ENCODE measurements around the gene NSMCE1. TPM values are rescaled to one million over a fixed set of nuclear protein-coding genes. Genes with fewer than 3 reads are reported as not detected.

The NSMCE1 gene
- total and polyA plus RNA-seq, 7 experiments from 2014 or later, result 45.5 to 220 (median 71.7) TPM

DNA sequence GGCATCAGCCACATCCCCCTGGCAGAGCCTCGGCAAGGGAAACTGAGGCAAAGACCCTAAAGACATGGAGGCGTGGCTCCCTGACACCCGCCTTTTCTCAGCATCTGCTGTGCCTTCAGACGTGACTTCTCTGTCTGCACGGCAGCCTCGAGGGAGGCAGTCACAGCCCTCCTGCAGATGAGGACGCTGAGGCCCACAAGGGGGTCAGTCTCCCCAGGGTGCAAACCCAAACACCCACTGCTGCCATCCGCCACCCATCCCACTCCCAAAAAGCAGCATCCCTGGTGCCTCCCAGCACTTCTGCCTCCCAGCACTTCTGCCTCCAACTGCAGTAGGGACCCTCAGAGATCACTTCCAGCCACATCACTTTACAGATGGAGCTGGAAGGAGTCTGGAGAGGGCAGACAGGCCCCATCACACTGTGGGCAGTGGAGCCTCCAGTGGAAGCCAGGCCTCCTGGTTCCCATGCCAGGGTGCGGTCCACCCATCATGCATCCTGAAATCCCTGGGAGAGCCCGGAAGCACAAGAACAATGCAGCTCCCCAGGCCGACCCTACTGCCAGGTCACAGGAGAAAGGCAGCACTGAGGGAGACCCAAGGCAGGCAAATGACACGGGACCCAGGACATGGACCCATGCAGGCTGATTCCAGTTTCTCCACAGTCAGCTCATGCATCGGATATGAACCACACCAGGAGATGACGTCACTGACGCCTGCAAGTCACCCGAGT is 41.4 kb downstream of the NSMCE1 start:
- Mint-ChIP-seq H3K36me3 (peaks cover 0 to 28% (median 10%) of the 10 kb centered on the region in 5 donors), H3K27ac (peak overlapping the region; percentile 23 to 91 (median 76)), H3K4me3 (peak overlapping the region in 2 of 10 donors; percentile 4 to 21), H3K27me3 (no peaks in the 10 kb centered on the region), H3K9me3 (peaks cover 0 to 2% (median 0%) of the 10 kb centered on the region in 11 donors), H3K4me1 (peaks cover 38 to 71% (median 51%) of the 10 kb centered on the region in 7 donors)
- no peak overlapping the region for H3K4me3 ChIP-seq (ENCODE audit: low read length)
- ATAC-seq (no peak), DNase-seq (no peak)
- H3K4me1 ChIP-seq (ENCODE audit: control insufficient read depth in 2 of 2, insufficient read depth in 2 of 2, low read length in 2 of 2), result peaks cover 26 to 35% of the 10 kb centered on the region in 2 donors
- H3K27ac ChIP-seq (ENCODE audit: low read depth, low read length), result no peak overlapping the region
- POLR2A ChIA-PET, result interaction anchor here (0.6 to 16.3 kb wide), 10 partner anchors 8 to 983 kb away, joined by 3 to 196 read pairs (median 4); partner anchors contain the start of gene KDM8
- peaks cover 0 to 44% (median 4%) of the 10 kb centered on the region in 3 experiments for H3K36me3 ChIP-seq (ENCODE audit: control insufficient read depth in 2 of 3, insufficient read depth in 3 of 3, low read length in 3 of 3)
- no peaks in the 10 kb centered on the region for H3K9me3 ChIP-seq (ENCODE audit: control insufficient read depth in 2 of 3, low read length in 3 of 3)
- intact Hi-C loops (cut with micrococcal nuclease), result no loop called here
- CTCF ChIA-PET, result interaction anchor here (1.1 to 5.3 kb wide), 3 partner anchors 23 to 89 kb away, joined by 3 to 48 read pairs (median 9); partner anchors contain the start of gene KDM8
- no peaks in the 10 kb centered on the region for H3K27me3 ChIP-seq (ENCODE audit: control insufficient read depth in 2 of 2, insufficient read depth in 2 of 2, low read length in 2 of 2)

DNA sequence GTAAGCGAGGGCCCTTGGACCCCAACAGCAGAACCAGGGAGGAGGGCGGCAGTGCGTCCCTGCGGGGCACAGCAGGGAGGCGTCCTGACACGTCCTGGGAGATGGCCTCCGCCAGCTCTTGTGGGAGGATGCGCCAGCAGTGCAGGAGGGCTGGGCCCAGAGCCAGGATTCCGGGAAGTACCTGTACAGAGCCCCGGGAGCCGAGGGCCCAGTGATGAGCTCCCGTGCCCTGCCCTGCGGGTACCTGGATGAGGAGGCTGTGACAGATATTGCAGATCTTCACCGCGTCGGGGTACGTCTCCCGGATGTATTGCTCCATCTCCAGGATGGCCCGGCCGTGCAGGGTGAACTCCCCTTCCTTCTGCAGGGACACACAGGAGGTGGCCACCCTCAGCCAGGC is 42.1 kb downstream of the NSMCE1 start:
- H3K36me3 ChIP-seq (ENCODE audit: control insufficient read depth in 2 of 3, insufficient read depth in 3 of 3, low read length in 3 of 3), result peaks cover 0 to 48% (median 4%) of the 10 kb centered on the region in 3 experiments
- CTCF ChIA-PET, result interaction anchor here (0.6 to 2.2 kb wide), 8 partner anchors 8 to 220 kb away, joined by 3 to 9 read pairs (median 4); no protein-coding TSS in a partner anchor
- Mint-ChIP-seq H3K36me3 (peaks cover 0 to 24% (median 10%) of the 10 kb centered on the region in 5 donors), H3K27me3 (no peaks in the 10 kb centered on the region), H3K9me3 (peaks cover 0 to 2% (median 0%) of the 10 kb centered on the region in 11 donors), H3K4me1 (peaks cover 32 to 65% (median 44%) of the 10 kb centered on the region in 7 donors), H3K27ac (peak overlapping the region; percentile 29 to 96 (median 84)), H3K4me3 (peak overlapping the region in 5 of 10 donors; percentile 26 to 53 (median 38))
- intact Hi-C loops (cut with micrococcal nuclease), result no loop called here
- peaks cover 19 to 28% of the 10 kb centered on the region in 2 donors for H3K4me1 ChIP-seq (ENCODE audit: control insufficient read depth in 2 of 2, insufficient read depth in 2 of 2, low read length in 2 of 2)
- ATAC-seq, result no peak
- DNase-seq, result no peak
- peak overlapping the region; percentile 54 for H3K27ac ChIP-seq (ENCODE audit: low read depth, low read length)
- H3K4me3 ChIP-seq (ENCODE audit: low read length), result no peak overlapping the region
- H3K9me3 ChIP-seq (ENCODE audit: control insufficient read depth in 2 of 3, low read length in 3 of 3), result no peaks in the 10 kb centered on the region
- POLR2A ChIA-PET, result interaction anchor here (0.6 to 11.3 kb wide), 8 partner anchors 8 to 983 kb away, joined by 3 to 95 read pairs (median 6); partner anchors contain the start of gene KDM8
- no peaks in the 10 kb centered on the region for H3K27me3 ChIP-seq (ENCODE audit: control insufficient read depth in 2 of 2, insufficient read depth in 2 of 2, low read length in 2 of 2)

DNA sequence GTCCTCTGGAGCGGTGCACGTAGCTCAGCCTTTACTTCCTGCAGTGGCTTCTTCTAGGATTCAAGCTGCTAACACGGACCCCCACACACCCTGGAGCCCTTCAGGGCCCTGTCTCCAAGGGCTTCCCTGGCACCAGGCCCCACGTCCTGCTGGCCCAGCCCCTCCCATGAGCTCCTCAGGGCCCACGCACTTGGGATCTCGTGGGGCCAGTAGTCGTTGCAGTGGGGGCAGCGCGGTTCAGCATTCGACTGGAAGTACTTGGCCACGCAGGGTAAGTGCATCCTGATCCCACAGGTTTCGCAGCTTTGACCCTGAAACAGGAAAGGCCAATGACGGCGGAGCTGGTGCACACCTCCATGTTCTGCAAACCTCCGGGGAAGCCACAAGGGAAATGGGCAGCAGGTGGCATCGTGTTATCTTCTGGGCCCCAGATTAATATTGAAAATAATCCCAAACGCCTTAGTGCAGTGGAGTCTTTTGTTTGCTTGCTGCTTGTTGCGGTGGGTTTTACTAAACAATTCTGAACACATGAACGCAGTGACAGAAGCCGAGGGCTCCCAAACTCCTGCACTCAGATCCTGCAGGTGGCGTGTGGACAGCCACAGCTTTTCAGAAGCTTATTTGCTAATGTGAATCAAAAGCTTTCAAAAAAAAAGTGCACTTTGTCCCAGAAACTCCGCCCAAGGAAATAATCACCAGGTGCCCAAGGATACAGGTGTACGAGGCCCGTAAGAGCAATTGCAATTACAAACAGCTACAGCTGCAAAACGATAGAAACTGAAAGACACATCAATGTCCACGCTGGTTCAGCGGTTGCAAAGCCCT is 42.8 kb downstream of the NSMCE1 start:
- Histone ChIP-seq H3K36me3 (ENCODE audit: control insufficient read depth in 2 of 3, insufficient read depth in 3 of 3, low read length in 3 of 3) (peaks cover 0 to 52% (median 4%) of the 10 kb centered on the region in 3 experiments), H3K9me3 (ENCODE audit: control insufficient read depth in 2 of 3, low read length in 3 of 3) (no peaks in the 10 kb centered on the region), H3K27ac (ENCODE audit: low read depth, low read length) (peak overlapping the region; percentile 54), H3K4me1 (ENCODE audit: control insufficient read depth in 2 of 2, insufficient read depth in 2 of 2, low read length in 2 of 2) (peaks cover 12 to 21% of the 10 kb centered on the region in 2 donors), H3K27me3 (ENCODE audit: control insufficient read depth in 2 of 2, insufficient read depth in 2 of 2, low read length in 2 of 2) (no peaks in the 10 kb centered on the region), H3K4me3 (ENCODE audit: low read length) (no peak overlapping the region)
- H3K4me1 Mint-ChIP-seq, result peaks cover 27 to 58% (median 39%) of the 10 kb centered on the region in 7 donors
- POLR2A ChIA-PET, result interaction anchor here (0.6 to 8.5 kb wide), 12 partner anchors 9 to 224 kb away, joined by 3 to 48 read pairs (median 4); partner anchors contain the start of gene KDM8
- H3K27me3 Mint-ChIP-seq, result no peaks in the 10 kb centered on the region
- no peak for ATAC-seq
- peak overlapping the region; percentile 13 to 96 (median 84) for H3K27ac Mint-ChIP-seq
- intact Hi-C loops (cut with micrococcal nuclease), result no loop called here
- H3K36me3 Mint-ChIP-seq, result peaks cover 0 to 22% (median 7%) of the 10 kb centered on the region in 5 donors
- peaks cover 0 to 1% (median 0%) of the 10 kb centered on the region in 11 donors for H3K9me3 Mint-ChIP-seq
- DNase-seq, result no peak
- CTCF ChIA-PET, result interaction anchor here (0.6 to 2.2 kb wide), 12 partner anchors 8 to 221 kb away, joined by 3 to 12 read pairs (median 4); no protein-coding TSS in a partner anchor
- H3K4me3 Mint-ChIP-seq, result peak overlapping the region in 6 of 10 donors; percentile 25 to 53 (median 34)

DNA sequence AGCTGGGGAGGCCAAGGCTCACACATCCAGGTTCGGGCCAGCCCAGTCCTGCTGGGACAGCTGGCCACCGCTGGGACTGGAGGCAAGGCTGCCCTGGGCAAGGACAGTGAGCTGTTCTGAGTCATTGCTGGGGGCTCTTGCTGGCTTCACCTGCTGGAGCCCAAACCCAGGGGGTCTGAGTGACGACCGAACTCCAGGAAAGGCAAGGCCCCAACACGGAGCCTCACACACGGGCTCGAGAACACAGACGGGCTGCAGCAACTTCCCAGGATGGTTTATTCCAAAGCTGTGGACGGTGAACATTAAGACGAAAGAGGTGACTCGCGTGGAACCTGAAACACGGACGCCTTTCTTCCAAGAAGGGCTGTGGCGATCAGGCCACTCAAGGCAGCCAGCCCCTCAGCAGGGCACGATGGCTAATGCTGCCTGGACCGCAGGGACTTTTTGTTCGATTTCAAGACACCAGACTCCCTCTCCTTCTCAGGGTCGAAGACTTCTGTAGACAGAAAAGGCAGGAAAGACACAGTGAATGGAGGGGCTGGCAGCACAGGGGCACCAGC is 43.8 kb downstream of the NSMCE1 start:
- no peaks in the 10 kb centered on the region for H3K9me3 Mint-ChIP-seq
- peaks cover 22 to 49% (median 32%) of the 10 kb centered on the region in 7 donors for H3K4me1 Mint-ChIP-seq
- no peak for ATAC-seq
- Histone ChIP-seq H3K36me3 (ENCODE audit: control insufficient read depth in 2 of 3, insufficient read depth in 3 of 3, low read length in 3 of 3) (peaks cover 0 to 61% (median 4%) of the 10 kb centered on the region in 3 experiments), H3K4me1 (ENCODE audit: control insufficient read depth in 2 of 2, insufficient read depth in 2 of 2, low read length in 2 of 2) (peaks cover 3 to 11% of the 10 kb centered on the region in 2 donors), H3K27me3 (ENCODE audit: control insufficient read depth in 2 of 2, insufficient read depth in 2 of 2, low read length in 2 of 2) (no peaks in the 10 kb centered on the region), H3K9me3 (ENCODE audit: control insufficient read depth in 2 of 3, low read length in 3 of 3) (no peaks in the 10 kb centered on the region), H3K4me3 (ENCODE audit: low read length) (no peak overlapping the region), H3K27ac (ENCODE audit: low read depth, low read length) (no peak overlapping the region)
- no peaks in the 10 kb centered on the region for H3K27me3 Mint-ChIP-seq
- no peak for DNase-seq
- intact Hi-C loops (cut with micrococcal nuclease), result no loop called here
- H3K36me3 Mint-ChIP-seq, result peaks cover 0 to 22% (median 4%) of the 10 kb centered on the region in 5 donors
- CTCF ChIA-PET, result interaction anchor here (0.9 to 2.2 kb wide), 8 partner anchors 9 to 221 kb away, joined by 3 to 12 read pairs (median 5); no protein-coding TSS in a partner anchor
- POLR2A ChIA-PET, result interaction anchor here (0.6 to 8.5 kb wide), 10 partner anchors 9 to 224 kb away, joined by 3 to 48 read pairs (median 4); partner anchors contain the start of gene KDM8
- H3K4me3 Mint-ChIP-seq, result no peak overlapping the region
- peak overlapping the region in 7 of 9 donors; percentile 75 to 96 (median 85) for H3K27ac Mint-ChIP-seq

DNA sequence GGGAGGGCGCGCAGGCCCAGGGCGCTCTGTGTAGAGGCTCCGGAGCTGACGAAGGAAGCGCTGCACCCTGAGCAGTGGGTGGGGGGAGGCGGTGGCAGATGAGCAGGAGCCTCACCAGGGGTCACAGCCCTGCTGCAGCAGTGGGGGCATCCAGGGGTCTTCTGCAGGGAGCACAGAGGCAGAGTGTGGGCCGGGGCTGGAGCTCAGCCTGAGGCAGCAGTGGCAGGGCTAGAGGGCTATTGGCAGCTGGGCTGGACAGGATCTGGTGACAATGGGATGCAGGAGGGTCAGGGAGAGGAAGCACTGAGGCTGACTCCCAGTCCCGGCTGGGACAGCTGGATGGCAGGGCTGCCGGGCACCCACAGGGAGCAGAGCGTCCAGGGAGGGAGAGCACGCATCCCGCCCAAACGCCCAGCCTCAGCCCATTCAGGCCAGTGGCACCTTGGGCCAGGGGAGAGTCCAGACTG is 44.3 kb downstream of the NSMCE1 start:
- peak overlapping the region in 8 of 9 donors; percentile 15 to 91 (median 74) for H3K27ac Mint-ChIP-seq
- H3K27me3 Mint-ChIP-seq, result no peaks in the 10 kb centered on the region
- peaks cover 0 to 8% of the 10 kb centered on the region in 2 donors for H3K4me1 ChIP-seq (ENCODE audit: control insufficient read depth in 2 of 2, insufficient read depth in 2 of 2, low read length in 2 of 2)
- peaks cover 0 to 26% (median 4%) of the 10 kb centered on the region in 5 donors for H3K36me3 Mint-ChIP-seq
- intact Hi-C loops (cut with micrococcal nuclease), result no loop called here
- H3K4me3 Mint-ChIP-seq, result no peak overlapping the region
- peaks cover 0 to 65% (median 4%) of the 10 kb centered on the region in 3 experiments for H3K36me3 ChIP-seq (ENCODE audit: control insufficient read depth in 2 of 3, insufficient read depth in 3 of 3, low read length in 3 of 3)
- ATAC-seq (no peak), DNase-seq (no peak)
- ChIA-PET POLR2A (interaction anchor here (0.7 to 8.5 kb wide), 4 partner anchors 10 to 20 kb away, joined by 3 to 48 read pairs (median 4); partner anchors contain the start of gene KDM8), CTCF (interaction anchor here (2.2 kb wide), 1 partner anchor 10 kb away, joined by 9 read pairs; no protein-coding TSS in a partner anchor)
- no peak overlapping the region for H3K4me3 ChIP-seq (ENCODE audit: low read length)
- H3K4me1 Mint-ChIP-seq, result peaks cover 18 to 44% (median 28%) of the 10 kb centered on the region in 7 donors
- H3K27me3 ChIP-seq (ENCODE audit: control insufficient read depth in 2 of 2, insufficient read depth in 2 of 2, low read length in 2 of 2), result no peaks in the 10 kb centered on the region
- H3K27ac ChIP-seq (ENCODE audit: low read depth, low read length), result no peak overlapping the region
- no peaks in the 10 kb centered on the region for H3K9me3 Mint-ChIP-seq
- H3K9me3 ChIP-seq (ENCODE audit: control insufficient read depth in 2 of 3, low read length in 3 of 3), result no peaks in the 10 kb centered on the region
